HL-60/S4 treated with phorbol 12-myristate 13-acetate at 8.2 ng/mL for 4 days and 3 days (cell line): ENCODE measurements around the gene CYP2B6.
"Not testable (repeated sequence)": the region's sequence is repeated elsewhere in the genome, so short reads cannot be mapped to it uniquely, and the experiment has no call there.

Source experiments
- in situ Hi-C: fragments of 300-500 bp; cut with MboI; formaldehyde crosslinking; loops from 2 replicates; pipeline ENCODE4 v1.15.0; 2022; ENCODE audit warnings: low sequenced_read_pairs

The CYP2B6 gene

GRCh38 chr19:41030651-41031050, 39.6 kb downstream of the CYP2B6 start:
- in situ Hi-C loops, result no loop called here

DNA sequence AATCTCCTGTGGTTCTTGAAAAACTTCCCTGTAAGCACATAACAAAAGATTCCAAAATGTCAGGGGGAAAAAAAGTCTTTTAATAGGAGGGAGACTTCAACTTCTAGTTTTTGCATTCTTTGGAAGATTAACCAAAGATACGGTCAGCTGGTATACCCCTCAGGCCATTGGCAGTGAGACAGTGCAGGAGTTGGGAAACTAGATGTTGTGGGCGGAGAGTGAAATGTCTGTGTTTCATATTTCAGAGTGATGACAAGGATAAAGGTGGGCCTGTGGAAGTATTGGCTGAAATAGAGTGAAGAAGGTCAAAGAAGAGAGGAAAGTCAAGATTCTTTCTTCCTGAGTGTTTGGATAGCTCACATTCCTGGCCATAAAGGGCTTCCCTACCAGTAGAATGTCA, 40.8 kb downstream of the CYP2B6 start:
- in situ Hi-C loops, result no loop called here

DNA sequence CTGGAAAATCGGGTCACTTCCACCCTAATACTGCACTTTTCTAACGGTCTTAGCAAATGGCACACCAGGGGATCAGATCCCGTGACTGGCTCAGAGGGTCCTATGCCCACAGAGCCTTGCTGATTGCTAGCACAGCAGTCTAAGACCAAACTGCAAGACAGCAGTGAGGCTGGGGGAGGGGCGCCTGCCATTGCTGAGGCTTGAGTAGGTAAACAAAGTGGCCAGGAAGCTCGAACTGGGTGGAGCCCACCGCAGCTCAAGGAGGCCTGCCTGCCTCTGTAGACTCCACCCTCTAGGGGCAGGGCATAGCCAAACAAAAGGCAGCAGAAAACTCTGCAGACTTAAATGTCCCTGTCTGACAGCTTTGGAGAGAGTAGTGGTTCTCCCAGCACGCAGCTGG, 42.2 kb downstream of the CYP2B6 start:
- in situ Hi-C loops, result not testable (repeated sequence)

DNA sequence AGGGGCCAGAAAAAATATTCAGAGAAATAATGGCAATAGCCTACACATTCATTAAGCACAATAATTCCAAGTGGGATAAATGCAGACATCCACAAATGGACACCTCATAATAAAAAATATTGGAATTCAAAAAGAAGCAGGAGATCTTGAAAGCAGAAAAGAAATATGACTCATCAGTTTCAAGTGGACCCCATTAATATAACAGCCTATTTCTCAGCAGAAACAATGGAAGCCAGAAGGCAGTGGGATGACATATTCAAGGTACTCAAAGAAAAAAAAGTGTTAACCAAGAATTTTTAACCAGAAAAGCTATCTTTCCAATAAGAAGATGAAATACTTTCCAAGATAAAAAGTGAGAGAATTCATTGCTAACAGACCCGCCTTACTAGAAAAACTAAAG, 48.7 kb downstream of the CYP2B6 start:
- in situ Hi-C loops, result no loop called here

GRCh38 chr19:41045095-41045494, 54.0 kb downstream of the CYP2B6 start:
- in situ Hi-C loops, result not testable (repeated sequence)

DNA sequence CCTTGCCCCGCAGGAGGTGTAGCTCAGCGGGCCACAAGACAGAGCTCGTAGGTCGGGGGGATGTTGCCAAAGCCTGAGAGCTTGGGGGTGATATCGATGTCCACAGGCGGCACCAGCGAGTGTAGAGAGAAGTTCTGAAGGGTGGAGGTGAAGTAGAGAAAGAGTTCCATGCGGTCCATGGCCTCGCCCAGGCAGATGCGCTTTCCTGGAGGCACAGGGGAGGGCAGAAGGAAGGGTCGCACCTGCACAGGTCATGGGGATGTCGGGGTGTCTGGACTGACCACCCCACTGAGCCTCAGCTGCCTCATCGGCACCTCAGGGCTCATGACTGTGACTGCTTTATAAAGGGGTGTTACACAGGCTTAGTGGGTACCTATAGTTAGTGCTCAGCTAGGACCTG, 59.3 kb downstream of the CYP2B6 start:
- in situ Hi-C loops, result no loop called here

DNA sequence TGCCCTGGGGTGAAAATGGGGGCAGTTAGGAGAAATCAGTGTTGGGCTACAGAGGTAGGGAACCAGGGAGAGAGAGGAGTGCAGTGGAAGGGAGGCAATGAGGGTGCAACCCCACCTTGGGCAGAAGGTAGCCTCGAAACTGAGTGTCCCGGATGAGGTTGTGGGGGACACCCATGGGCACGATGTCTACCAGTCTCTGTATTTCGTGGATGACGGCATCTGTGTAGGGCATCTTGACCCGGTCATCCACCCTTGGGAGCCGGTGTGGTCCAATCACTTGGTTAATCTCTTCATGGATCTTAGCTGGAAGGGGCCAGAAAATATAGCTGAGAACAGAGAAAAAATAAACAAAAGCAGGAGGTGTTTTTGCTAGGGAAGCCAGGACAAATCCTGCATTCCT, 61.1 kb downstream of the CYP2B6 start:
- in situ Hi-C loops, result not testable (repeated sequence)

DNA sequence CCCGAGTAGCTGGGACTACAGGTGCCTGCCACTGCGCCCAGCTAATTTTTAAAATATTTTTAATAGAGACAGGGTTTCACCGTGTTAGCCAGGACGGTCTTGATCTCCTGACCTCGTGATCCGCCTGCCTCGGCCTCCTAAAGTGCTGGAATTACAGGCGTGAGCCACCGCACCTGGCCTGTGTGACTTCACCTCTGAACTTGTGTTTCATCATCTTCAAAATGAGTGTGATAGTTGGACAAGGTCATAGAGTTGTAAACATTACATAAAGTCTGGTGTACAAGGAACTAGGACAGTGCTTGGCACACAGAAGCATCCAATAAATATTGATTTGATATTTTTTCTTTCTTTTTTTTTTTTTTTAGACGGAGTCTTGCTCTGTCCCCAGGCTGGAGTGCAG, 62.2 kb downstream of the CYP2B6 start:
- in situ Hi-C loops, result not testable (repeated sequence)

DNA sequence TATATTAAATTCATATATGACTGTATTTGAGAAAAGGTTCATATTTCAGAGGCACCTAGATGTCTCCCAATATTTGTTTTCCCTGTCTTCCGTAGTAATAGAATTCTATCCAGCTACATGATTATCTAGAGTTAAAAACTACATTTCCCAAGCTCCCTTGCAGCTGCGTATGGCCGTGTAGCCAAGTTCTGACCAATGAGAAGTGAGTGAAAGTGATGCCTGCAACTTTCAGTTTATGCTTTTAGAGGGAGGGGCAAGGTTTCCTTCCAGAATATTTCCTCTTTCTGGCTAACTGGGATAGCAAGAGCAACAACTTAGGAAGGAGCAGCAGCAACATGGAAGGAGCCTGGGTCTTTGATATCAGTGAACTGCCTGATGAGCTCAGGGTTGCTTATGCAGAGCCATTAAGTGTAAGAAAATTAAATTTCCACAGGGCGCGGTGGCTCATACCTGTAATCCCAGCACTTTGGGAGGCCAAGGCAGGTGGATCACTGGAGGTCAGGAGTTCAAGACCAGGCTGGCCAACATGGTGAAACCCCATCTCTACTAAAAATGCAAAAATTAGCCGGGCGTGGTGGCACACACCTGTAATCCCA, 74.0 kb downstream of the CYP2B6 start:
- in situ Hi-C loops, result no loop called here
